Uterus (tissue), 2 donors: Measurements from ENCODE around the gene TEX261.

Experiments used
- CTCF ChIP-seq, 4 experiments: fragments of 200-600 bp in 2 of 4; fragments of 450-650 bp in 2 of 4; sonication (generic) in 2 of 4; IDR thresholded peaks; one replicate each; pipeline ENCODE4 v1.5.1; 2016 to 2019; ENCODE audit warnings: antibody characterized with exemption in 4 of 4, mild to moderate bottlenecking in 2 of 4, moderate library complexity in 1 of 4
- POLR2A ChIP-seq, 2 donors: fragments of 450-650 bp; IDR thresholded peaks; one replicate each; pipeline ENCODE4 v1.6.1; 2016; ENCODE audit warnings: antibody characterized with exemption in 2 of 2, mild to moderate bottlenecking in 1 of 2, moderate library complexity in 1 of 2

GRCh38 chr2:70966681-70967080 is 28.0 kb downstream of the TEX261 start:
- TF ChIP-seq CTCF (IDR thresholded peaks at IDR 0.05) (no peak), POLR2A (IDR thresholded peaks at IDR 0.05) (no peak)
